ENCODE measurements around the gene CFAP58.

CFAP58 gene

GRCh38 chr10:104323085-104323484, 30.5 kb upstream of the CFAP58 start:
- DNase-seq (ENCODE audit: low read depth) = no peak

GRCh38 chr10:104323760-104324201, 29.9 kb upstream of the CFAP58 start:
- no peak for DNase-seq (ENCODE audit: low read depth)

- no peak for DNase-seq (ENCODE audit: low read depth)
Observed at GRCh38 chr10:104324221-104324686, 29.4 kb upstream of the CFAP58 start.

GRCh38 chr10:104324931-104325330, 28.7 kb upstream of the CFAP58 start:
- DNase-seq (ENCODE audit: low read depth) = no peak

GRCh38 chr10:104325436-104326435, 27.9 kb upstream of the CFAP58 start:
- no peak for DNase-seq (ENCODE audit: low read depth)

GRCh38 chr10:104326991-104327610, 26.5 kb upstream of the CFAP58 start:
- DNase-seq (ENCODE audit: low read depth) = no peak

- no peak for DNase-seq (ENCODE audit: low read depth)
Observed at GRCh38 chr10:104327745-104328645, 25.6 kb upstream of the CFAP58 start.

- DNase-seq (ENCODE audit: low read depth) = no peak
Observed at GRCh38 chr10:104328646-104328895, 25.1 kb upstream of the CFAP58 start.

GRCh38 chr10:104328896-104329710, 24.5 kb upstream of the CFAP58 start:
- DNase-seq (ENCODE audit: low read depth) = peak; percentile 74

GRCh38 chr10:104329735-104330134, 23.9 kb upstream of the CFAP58 start:
- no peak for DNase-seq (ENCODE audit: low read depth)

GRCh38 chr10:104330168-104331110, 23.2 kb upstream of the CFAP58 start:
- DNase-seq (ENCODE audit: low read depth) = no peak

GRCh38 chr10:104331208-104331838, 22.3 kb upstream of the CFAP58 start:
- DNase-seq (ENCODE audit: low read depth) = no peak

- DNase-seq (ENCODE audit: low read depth) = no peak
Observed at GRCh38 chr10:104332243-104333031, 21.2 kb upstream of the CFAP58 start.

- DNase-seq (ENCODE audit: low read depth) = peak; percentile 62
Observed at GRCh38 chr10:104333032-104333727, 20.5 kb upstream of the CFAP58 start.

- DNase-seq (ENCODE audit: low read depth) = no peak
Observed at GRCh38 chr10:104333728-104334373, 19.8 kb upstream of the CFAP58 start.

- no peak for DNase-seq (ENCODE audit: low read depth)
Observed at GRCh38 chr10:104334561-104334960, 19.1 kb upstream of the CFAP58 start.

GRCh38 chr10:104334965-104335650, 18.5 kb upstream of the CFAP58 start:
- DNase-seq (ENCODE audit: low read depth) = no peak
